Amniotic epithelial cell (primary cell): ENCODE results near the gene TALDO1.

Experiments used
- DNase-seq: peaks from one replicate; pipeline ENCODE4 v3.0.0-alpha.2; 2010; ENCODE audit warnings: low read depth

Gene TALDO1

DNA sequence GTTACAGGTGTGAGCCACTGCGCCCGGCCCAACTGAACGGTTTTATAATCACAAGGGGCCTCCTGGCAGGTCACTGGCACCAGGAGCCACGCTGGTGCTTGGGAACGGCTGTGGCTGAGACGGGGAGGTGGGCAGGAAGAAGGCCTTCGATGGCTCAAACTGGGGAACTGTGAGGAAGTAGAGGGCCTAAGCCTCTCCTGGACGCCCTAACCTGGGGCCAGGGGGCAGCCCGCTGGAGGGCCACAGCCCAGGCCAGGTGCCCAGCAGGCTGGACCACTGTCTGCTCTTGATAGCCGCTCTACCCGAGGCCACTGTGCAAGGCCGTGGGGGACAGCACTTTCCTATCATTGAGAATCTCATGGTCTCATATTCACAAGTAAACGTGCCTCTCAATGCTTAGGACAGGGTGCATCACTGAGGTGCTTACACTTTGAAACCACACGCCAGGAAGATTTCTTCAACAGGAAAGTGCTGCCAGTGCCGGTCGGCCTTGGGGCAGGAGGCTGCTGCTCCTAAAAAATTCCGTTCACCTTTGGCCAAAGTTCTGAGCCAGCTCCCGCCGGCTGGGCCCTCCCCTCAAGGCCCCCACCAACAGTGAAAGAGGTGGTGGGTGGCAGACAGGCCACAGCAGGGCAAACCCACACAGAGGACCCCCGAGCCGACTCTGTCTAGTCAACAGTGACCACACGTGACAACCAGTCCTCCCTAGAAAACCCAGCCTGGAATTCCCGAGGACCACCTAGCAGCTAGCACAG lies 22.8 kb downstream of the TALDO1 start:
- DNase-seq, result no peak

DNA sequence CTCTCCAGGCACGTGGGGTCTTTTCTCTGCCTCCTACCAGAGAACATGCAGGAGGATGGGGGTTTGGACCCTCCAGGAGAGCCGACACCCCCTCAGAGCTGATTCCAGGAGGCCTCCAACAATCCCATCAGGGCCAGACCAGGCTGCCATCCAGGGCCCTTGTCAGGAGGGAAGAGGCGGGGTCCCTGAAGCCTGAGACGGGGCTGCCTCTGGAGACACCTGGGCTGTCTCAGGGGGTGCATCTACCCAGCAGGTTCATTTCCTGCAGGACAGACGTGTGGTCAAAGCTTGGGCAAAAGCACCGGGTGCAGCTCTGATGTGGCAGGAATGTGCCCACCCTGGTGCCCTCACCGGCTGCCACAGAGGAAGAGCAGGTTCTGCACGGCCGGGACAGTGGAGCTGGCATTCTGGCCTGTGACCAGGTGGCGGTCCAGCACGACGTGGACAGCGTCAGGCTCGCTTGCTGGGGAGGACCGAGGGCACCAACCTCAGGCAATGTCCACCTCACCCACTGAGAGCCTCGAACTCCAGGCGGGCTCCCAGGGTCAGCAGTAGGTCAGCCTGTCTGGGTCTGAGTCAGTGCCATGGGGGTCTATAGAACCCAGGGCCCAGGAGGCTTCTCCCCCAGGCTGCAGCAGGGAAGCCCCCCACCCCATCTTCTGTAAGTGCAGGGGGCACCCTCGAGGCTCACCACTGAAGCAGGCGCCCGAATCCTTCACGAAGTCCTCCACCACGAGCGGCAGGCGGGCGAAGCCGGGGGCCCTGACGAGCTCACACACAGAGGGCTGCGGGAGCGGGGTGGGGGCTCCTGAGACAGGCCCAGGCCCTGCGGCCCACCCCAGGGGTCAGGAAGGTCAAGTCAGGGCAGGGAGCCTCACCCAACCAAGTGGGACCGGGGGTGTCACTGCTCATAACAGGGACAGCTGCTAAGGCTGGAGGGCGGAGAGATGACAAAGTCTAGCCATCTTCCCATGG lies 23.7 kb downstream of the TALDO1 start:
- no peak for DNase-seq

DNA sequence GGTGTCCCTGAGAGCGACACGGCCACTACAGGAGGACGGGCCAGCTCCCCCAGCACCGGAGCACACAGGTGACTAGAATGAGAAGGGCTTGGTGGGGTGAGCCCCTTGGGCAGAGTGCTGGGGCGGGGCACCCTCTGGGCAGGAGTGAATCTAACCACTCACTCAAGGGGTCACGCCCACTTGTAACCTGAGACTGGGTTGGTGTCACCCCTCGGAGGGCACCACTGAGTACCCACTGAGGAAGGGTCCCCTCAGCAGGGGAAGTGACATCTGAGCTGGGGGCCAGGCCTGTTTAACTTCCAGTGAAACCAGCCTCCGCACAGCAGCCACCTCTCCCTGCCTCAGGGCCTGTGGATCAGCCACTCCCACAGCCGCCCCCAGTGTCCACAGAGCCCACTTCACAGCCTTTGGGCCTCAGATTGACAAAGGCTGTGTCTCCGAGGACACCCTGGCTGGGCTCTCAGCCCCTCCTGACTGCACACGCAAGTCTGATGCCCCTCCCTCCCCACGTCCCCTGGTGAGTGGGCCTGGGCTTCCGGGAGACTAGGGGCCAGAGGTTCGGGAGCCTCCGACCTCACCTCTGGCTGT lies 24.4 kb downstream of the TALDO1 start:
- DNase-seq, result no peak

DNA sequence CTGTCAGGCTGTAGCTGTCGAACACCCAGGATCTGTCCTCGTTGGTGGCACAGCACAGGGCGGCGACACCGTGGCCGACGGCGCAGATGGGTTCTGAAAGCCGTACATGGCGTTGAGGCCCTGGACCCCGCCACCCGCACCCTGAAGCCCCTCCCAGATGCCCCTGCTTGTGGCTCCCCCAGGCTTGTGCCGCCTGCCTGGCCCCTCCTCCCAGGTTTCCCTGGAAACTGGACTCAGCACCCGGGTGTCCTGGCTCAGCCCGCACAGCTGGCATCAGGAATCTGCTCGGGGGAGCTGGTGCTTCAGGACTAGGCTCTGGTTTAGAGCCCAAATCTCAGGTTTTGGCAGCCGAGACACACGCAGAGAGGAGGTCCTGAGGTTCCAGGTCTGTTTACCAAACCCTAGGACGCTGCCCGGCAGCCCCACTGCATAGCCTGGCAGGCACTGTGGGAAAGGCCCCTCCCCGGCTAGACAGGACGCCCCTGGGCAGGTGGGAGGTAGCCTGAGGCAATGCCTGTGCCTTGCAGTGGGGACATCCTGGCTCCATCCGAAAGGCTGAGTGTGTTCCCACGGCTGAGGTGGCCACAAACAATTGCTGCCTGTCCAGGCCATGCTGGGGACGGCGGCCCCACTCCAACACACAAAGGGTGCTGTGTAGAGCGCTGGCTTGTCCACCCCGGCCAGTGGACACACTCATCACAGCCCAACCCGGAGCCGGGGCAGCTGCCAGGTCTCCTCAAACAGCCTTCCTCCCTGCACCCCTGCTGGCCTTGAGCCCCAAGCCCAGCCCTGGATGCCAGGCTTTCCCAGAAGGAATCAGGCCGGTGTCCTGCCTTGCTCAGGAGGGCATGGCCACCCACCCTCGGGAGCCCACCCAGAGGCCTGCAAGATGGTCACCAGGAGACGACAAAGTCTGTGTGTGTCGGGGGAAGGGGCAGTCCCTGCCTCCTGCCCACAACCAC lies 25.4 kb downstream of the TALDO1 start:
- no peak for DNase-seq

DNA sequence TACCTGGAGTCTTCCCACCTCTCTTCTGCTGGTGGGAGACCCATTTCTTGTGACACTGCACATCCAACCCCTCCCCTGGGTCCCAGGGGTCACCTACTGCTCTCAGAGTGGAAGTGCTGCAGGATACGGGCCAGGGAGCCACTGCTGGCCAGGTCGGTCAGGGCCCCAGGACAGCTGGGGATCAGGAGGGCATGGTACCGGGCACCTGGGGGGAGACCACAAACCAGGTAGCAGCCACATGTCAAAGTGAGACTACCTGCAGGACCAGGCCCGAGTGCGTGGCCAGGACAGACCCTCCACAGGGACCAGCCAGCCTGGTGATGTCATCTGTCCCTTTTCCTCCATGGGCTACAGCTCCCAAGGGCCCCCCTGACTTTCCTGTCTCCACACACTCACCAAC lies 26.2 kb downstream of the TALDO1 start:
- no peak for DNase-seq

DNA sequence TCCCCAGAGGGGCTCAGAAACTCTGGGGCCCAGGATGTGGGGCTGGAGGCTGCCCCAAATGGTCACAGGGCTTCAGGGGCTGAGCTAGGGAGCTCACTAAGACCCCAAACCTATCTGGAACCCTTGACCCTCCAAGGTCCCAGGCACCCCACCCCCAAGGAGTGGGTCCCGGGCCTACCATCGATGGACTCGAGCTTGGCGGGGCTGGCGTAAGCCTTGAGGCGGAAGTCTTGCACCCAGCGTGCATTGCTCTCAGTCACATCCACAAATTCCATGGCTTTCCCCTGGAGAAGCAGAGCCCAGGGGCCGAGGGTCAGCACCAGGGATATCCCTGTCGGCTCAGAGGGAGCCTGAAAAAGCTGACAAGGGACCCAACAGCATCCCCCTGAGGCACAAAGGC lies 26.6 kb downstream of the TALDO1 start:
- no peak for DNase-seq

DNA sequence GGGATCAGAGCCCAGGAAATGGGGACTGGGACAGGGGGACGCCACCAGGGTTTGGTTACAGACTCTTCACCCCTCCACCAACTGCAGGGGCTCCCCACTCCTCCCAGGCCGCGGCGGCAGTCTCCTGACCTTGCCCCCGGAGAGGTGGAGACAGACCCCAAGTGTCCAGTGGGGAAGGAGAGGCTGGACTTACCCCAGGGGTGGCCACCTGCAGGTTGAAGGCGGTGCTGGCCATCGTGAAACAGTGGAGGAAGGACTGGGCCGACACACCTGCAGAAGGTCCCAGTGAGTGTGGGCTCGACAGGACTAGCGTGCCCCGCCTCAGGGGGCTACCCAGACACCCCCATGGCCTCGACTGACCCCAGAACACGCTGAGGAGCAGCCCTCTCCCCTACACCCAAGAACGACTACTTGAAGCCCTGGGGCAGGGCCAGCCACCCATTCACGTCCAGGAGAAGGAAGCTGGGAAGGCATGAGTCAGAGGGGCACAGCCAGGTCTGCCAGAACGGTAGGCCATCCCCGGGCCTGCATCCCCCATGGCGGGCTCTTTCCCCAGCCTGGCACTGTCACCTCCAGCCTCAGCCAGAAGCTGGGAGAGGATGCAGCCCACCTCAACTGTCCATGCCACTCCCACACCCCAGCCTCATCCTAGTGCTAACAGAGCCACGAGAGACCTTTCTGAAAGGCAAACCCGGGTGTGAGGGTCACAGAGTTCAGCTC lies 27.8 kb downstream of the TALDO1 start:
- DNase-seq, result no peak

DNA sequence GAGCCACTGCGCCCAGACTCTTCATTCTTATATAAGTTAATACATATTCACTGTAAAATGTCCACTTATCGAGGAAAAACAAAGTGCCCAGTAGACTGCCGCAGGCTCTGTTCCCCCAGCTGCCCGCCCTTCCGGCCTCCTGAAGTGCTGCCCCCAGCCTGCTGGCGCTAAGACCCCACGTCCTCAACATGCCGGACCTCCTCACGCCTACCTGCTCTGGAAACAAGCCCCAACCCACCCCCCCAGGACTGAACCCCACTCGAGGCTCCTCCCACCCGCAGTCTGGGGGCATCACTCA lies 28.9 kb downstream of the TALDO1 start:
- DNase-seq, result no peak

DNA sequence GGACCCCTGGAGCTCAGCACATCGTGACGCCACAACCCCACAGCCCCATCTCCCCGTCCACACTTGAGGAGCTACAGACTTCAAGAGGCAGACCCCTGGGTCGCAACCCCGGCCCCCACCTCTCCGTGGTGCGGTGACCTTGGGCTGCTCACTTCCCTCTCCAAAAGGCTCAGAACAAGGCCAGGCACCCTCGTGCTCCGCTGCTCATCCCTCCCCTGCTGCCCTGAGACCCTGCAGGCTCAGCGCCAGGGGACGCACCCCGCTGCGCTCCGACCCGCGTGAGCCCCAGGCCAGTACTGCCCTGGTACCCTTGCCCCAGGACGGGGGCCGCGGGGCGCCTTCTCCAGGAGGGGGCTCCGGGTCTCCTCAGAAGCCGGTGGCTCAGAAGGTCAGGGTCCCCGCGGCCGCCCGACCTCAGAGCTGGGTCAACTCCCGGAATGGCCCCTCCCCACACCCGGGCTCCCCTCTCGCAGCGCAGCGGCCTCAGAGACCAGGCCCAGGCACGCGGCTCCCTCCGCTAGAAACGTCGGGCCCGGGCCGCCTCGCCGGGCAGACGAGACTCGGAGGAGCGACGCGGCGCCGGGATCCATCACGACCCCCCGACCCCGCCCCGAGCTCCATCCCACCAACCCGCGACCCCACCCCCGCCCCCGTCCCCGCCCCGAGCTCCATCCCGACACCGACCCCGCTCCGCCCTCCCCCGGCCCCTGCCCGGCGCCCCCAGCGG lies 29.5 kb downstream of the TALDO1 start:
- no peak for DNase-seq

DNA sequence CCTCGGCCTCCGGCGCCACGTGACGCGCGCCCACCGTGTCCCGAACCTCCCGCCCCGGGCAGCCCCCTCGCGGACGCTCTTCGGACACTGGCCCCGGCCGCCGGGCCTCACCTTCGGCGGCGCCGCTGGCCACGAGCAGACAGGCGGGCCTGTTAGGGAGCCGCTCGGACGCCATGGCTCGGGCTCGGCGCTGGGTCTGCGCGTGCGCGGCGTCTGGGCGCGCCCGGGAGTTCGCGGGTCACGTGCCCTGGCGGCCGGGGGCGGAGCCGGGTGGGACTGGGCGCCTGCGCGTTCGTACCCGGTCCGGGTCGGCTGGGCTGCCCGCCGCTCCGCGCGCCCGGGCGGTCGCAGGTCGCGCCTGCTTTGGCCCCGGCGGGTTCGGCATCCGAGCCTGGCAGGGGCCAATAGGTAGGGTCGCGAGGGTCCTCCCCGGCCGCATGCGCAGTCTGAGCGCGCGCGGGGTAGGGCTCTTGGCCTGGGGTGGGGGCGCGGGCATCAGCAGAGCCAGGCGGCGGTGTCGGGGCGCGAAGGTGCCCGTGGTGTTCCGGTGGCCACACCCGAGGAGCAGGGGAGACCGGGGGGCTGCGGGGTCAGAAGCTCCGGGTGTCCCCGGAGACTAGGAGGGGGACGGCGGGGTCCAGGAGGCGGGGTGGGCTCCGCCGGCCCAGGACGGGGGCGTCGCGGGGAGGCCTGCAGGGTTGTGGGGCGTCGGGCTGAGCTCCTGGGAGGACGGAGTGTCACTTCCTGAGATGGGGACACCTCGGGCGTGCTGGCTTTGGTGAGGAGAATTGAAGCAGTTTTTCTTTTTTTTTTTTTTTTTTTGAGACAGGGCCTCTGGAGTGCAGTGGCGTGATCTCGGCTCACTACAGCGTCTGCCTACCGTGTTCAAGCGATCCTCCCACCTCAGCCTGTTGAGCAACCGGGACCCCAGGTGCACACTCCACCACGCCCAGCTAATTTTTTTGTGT lies 30.3 kb downstream of the TALDO1 start, which contains the start of gene GATD1:
TSS of gene GATD1 (minus strand) at position 200 of the 968 bp plus-strand sequence. CDS start at position 175, 25 bp downstream.
- DNase-seq, result peak; percentile 67

DNA sequence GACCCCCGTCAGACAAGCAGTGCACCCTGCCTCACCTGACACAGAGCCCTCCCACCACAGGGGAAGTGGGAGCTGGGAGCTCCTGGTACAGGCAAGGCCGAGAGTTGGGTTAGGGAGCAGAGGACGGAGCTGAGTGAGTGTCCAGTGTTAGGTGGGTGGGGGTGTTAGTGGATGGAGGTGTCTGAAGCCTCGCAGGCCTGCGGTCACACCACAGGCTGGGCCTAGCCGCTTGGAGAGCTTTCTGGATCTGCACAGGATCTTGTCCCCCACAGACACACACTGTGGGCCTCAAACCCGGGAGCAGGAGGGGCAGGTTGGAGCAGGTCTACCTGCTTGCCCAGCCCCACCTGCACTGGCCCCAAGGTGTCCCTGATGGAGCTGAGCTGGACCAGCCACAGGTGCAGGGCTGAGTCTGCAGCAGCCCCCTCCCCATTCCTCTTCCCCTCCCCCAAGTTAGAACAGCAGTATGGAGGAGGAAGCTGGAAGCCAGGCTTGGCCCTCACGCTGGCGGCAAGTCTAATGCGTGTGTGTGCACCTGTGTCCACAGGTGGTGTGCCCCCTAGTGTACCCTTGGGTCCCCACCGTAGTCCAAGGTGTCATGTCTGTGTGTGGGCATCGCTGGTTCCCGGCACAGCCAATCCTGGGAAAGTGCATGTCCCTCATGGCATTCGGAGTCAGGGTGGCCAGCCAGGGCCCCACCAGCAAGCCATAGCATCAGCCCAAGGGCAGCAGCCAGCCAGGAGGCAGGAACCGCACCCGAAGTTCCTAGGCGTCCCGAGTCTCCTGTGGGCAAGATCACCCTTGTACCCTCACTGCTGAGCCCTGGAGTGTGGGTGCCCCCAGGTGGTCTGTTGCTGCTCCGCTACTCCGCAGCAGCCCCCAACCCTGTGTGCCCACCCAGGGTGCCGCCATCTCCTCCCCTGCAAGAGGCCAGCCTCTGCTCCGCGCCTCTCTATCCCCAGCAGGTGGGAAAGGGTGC lies 32.0 kb downstream of the TALDO1 start:
- no peak for DNase-seq

DNA sequence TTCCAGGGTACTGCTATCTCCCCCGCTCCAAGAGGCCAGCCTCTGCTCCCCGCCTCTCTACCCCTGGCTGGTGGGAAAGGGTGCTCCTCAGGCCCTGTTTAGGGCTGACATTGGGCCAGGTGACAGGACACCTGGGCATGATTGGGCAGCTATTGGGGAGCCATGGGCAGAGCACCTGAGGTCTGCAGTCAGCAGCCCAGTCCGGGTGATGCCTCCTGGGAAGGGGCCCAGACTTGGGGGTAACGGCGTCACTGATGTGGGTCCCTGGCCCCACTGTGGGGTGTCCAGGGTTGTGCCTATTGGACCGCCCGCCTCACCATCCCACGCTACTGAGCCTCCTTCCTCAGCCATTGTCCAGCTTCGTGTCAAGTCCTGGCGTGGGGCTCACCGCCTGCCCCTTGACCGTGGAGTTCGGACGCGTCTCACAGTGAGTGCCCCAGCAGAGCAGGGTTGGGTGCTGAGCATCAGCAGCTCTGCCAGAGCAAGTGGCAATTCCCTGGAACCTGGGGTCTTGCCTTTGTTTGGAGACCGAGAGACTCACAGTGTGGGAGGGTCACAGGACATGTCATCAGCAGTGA lies 32.8 kb downstream of the TALDO1 start:
- no peak for DNase-seq

DNA sequence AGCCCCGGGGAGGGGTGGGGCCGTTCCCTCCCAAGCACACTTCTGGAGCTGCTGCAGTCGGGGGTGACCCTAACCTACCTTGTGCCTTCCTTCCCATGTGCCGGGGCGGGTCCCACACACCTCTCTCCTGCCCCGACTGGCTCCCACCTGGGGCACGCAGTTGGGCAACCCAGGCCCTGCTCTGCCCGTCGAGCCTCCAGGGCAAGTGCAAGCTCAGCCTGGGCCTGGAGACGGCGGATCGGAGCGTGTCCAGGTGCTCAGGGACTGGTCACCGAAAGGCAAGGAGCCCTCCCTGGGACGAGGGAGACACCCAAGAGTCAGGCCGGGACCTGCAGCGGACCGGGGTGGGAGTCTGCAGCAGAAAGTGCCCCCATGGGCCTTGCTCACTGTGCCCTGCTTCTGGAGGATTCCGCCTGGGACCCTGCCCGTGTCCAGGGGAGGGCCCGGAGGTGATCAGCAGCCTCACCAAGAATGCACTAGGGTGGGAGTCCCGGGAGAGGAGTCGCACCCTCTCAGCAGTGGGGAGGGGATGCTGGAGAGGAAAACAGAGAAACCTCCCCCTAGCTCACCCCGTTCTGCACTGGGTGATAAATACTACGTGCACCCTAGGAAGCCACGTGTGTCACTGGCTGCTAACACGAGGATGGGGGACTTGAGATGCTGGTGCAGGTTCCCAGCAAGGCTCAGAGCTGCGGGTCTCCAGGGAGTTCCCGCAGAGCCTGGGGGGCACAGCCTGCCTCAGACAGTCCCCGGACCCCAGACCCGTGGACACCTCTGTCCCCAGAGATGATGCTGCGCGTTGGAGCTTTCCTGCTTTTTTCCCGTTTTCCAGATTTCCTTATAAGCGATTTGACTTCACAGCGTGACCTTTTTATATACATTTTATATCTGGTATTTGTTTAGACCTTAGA lies 35.3 kb downstream of the TALDO1 start:
- no peak for DNase-seq

DNA sequence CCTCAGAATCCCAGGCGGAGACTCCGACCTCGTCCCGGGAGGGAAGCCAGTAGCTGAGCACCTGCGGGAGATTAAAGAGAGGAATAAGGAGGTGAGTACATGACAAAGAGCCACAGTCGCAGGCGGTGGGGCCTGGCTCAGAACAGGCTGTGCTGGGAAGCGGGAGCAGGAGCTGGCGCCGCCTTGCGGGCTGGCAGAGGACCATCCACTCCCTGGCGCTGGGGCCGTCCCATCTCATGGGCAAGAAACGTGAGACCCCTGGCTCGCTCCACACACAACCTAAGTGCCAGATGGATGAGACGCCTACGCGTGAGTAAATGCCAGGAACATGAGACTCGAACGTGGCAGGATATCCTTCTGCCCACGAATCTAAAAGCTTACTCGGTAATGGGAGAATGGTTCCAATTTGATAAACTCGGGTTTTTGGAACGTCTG lies 36.3 kb downstream of the TALDO1 start:
- DNase-seq, result peak; percentile 72

DNA sequence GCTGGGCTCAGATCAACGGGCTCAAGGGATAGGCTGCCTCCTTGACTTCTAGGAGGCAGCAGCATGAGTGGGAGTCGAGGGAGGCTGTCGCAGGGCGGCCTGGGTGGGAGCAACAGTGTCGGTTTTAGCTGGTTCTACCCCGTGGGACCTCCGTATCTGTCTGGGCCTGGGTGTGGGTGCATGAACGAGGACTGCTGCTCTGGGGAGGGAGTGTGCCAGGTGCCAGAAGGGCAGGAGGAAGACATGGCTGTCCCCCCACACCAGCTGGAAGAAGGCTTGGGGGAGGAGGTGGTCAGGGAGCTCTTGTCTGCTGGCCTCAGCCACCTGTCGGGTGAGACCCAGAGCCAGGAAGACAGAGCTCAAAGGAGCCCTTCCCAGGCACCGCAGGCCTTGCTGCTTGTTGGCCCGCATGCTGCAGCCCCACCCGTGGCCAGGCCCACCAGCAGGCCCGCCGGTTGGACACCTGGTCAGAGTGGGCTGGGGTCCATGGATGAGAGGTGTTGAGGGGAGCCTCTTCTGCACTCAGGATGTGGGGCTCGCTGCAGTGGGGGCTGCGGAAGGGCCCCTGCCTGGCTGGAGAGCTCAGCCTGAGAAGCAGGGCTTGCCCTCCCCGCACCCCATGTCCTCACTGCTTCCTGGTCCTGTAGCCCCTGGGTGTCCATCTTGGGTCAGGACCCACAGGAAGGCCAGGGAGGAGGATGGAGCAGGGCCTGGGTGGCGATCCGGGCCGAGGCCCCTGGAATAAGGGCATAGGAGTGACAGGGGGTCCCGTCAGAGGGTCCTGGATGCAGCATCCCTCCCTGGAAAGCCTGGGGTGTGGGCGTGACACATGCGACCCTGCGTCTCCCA lies 39.2 kb downstream of the TALDO1 start:
- DNase-seq, result no peak
